T-helper 1 cell (primary cell): ENCODE data around the gene TRMT11.
"Not testable (repeated sequence)": the region's sequence is repeated elsewhere in the genome, so short reads cannot be mapped to it uniquely, and the experiment has no call there.

Experiments
- DNase-seq, 5 donors: peaks; one replicate each; pipeline ENCODE4 v3.0.0-alpha.2; 2012 to 2020

The TRMT11 gene

GRCh38 chr6:126048635-126049034 lies 62.3 kb downstream of the TRMT11 start:
- no peak for DNase-seq

DNA sequence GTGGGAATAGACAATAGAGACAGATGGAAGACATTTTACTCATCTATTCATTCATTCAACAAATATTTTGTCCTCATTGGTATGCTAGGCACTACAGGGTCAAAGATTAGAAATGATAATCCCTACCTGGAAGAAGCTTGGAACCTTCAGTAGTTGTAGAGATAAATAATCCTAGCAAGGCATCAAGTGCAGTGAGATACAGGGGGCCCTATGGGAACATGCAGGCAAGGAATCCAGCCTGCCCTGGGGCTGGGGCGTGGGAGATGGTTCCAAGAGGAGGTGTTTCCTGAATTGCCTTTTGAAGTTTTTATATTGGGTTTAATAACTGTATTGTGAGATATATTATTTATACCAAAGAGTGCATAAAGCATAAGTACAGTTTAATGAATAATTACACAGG lies 64.5 kb downstream of the TRMT11 start:
- no peak for DNase-seq

DNA sequence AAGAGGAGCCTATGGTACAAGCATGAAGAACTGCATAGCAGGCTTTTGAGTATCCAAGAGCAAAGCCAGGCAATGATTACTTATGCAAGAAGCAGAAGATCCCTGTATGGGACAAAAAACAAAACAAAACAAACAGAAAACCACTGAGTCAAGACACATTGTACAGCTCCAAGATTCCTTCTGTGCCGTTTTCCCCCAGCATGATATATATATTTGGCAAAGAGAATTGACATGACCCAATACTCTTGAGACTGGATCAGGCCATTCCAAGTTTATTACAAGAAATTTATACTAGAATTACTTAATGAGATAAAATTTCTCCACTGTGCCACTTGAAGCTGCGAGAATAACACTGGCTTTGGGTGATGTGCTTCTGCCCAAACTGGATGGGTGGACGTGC lies 65.5 kb downstream of the TRMT11 start:
- no peak for DNase-seq

DNA sequence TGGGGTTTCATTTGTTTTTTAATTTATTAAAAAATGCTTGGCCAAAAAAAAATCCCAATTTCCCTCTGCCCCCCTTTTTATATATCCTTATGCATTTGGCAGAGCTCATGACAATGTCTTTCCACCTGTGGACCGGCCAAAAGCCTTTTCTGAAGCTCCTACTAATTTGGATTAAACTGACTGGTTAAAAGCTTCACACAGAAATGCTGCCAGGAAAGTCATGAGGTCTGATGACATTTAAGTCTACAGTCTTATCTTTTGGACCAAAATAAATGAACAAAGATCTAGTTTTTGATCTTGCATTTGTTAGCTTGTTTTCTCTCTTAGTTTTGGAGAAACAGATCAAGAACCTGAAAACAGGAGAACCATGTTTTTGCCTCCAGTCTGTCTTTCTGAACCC lies 66.1 kb downstream of the TRMT11 start:
- no peak for DNase-seq

- DNase-seq = no peak
Measured at GRCh38 chr6:126054258-126054702, 67.9 kb downstream of the TRMT11 start.

GRCh38 chr6:126054802-126055201 lies 68.5 kb downstream of the TRMT11 start:
- DNase-seq = no peak

DNA sequence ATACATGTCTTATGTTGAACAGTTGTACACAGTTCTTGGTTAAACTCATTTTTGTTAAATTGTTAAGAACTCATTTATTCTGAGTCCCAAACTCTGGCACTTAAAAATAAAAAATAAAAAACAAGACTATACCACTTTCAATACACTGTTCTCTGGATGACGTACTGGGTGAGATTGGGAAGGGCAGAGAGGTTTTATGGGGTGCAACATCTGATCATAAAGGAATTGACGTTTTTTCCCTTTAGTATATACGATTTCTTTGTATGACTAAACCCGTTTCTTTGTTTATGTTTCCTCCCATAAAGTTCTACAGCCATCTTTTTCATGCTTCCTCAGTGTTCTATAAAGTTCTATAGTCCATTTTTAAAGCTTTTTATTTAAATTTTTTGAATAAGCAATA lies 69.1 kb downstream of the TRMT11 start:
- DNase-seq = no peak

GRCh38 chr6:126056355-126057004 lies 70.1 kb downstream of the TRMT11 start:
- no peak for DNase-seq

DNA sequence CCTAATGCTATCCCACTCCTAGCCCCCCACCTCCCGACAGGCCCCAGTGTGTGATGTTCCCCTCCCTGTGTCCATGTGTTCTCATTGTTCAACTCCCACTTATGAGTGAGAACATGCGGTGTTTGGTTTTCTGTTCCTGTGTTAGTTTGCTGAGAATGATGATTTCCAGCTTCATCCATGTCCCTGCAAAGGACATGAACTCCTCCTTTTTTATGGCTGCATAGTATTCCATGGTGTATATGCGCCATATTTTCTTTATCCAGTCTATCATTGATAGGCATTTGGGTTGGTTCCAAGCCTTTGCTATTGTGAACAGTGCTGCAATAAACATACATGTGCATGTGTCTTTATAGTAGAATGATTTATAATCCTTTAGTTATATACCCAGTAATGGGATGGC lies 71.7 kb downstream of the TRMT11 start:
- not testable (repeated sequence) for DNase-seq

GRCh38 chr6:126060400-126060799 lies 74.1 kb downstream of the TRMT11 start:
- DNase-seq = no peak

DNA sequence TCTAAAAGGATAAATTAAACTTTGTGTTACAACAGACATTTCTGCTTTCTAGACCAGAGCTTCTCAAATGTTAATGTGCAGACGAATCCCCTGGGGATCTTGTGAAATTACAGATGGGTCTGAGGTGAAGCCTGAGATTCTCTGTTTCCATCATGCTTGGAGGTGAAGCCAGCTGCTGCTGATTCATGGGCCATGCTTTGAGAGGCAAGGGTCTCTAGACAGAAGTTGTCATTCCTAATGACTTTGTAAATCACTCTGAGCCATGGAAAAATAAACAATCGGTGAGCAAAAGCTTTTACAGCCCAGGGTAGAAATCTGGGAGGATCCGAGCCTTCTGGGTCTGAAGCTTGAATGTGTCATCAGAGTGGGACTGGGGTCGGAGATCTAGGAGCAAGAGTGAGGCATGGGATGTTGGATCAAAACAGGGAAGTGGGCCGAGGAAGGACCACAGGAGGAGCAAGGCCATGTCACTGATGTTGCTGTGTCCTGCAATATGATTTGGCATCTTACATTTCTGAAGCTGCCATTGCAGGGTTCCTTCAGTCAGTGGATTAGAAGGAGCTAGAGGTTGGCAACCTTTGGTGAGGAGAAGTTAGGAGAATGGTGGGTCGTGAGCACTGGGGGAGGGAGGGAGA lies 77.3 kb downstream of the TRMT11 start:
- no peak for DNase-seq

GRCh38 chr6:126064257-126064747 lies 78.0 kb downstream of the TRMT11 start:
- DNase-seq = no peak

GRCh38 chr6:126064748-126065401 lies 78.5 kb downstream of the TRMT11 start:
- DNase-seq = no peak

DNA sequence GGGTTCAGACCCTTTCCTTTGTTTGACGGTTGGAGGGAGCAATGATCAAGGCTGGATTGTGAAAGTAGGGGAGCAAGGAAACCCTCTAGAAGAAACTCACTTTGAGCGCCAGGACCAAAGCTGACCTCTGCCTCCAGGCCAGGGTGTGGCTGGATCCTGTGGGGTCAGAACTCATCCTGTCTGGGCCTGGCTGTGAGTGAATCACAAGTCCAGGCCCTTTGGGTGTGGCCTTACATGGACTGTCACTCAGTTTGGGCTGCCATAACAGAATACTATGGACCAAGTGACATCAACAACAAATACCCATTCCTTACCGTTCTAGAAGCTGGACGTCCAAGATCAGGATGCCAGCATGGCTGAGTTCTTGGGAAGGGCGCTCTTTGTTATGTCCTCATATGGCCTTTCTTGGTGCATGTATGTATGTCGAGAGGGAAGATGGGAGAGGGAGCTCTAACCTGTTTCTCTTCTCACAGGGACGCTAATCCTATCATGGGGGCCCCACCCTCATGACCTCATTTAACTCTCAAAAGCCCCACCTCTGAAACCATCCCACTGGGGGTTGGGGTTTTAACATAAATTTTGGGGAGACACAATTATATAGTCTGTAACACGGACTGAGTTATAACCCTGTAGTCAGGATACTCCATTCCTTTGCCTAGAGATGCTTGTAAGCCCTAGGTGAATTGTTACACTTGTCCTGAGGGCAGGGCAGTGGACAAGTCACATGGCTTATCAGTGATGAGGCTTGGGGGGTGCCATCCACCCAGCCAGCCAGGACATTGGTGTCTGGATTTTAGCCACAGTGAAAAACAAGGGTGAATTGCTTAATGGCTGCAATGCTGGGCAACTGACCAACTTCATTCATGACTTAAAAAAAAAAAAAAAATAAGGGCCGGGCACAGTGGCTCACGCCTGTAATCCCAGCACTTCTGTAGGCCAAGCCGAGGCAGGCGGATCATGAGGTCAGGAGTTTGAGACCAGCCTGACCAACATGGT lies 80.0 kb downstream of the TRMT11 start:
- DNase-seq = no peak

DNA sequence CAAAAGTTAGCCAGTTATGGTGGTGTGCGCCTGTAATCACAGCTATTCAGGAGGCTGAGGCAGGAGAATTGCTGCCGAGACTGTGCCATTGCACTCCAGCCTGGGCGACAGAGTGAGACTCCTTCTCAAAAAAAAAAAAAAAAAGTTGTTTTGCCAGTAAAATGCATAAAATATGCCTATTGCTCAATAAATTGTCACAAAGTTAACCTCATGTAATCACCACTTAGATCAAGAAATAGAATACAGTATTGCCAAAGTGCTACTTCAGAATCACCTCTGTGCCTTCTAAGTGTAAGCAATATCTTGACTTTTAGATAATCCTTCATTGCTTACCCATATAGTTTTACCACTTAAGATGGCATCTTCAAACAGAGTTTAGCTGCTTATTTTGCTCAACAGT lies 80.7 kb downstream of the TRMT11 start:
- DNase-seq = no peak

GRCh38 chr6:126069449-126069848 lies 83.1 kb downstream of the TRMT11 start:
- DNase-seq = no peak

DNA sequence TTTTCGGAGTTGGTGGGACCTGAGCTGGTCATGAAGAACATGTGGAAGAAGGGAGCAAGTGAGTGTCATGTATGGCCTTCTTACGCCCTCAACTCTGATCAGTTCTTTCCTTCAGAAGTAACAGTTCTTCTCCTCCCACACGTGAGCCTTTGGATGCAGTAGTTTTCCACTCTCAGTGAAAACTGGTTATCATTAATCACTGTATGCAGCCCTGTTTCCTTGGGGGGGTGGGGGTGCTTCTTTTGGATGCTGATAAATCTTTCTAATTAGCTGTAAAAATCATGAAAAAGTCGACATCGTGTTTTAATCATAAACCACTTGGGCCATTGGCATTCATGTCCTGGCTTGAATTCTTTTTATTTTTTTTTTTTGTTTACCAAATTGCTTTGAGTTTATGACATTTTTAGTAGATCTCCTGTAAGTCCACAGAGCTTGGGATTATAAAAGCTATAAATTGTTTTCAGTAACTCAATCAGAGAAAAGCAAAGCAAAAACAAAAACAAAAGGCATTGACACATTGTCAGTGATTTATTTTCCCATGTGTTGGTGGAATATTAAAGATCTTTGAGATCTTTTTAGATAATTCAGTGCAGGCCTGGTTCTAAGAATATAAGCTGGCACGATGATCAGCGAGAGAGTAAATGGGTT lies 84.8 kb downstream of the TRMT11 start:
- no peak for DNase-seq

DNA sequence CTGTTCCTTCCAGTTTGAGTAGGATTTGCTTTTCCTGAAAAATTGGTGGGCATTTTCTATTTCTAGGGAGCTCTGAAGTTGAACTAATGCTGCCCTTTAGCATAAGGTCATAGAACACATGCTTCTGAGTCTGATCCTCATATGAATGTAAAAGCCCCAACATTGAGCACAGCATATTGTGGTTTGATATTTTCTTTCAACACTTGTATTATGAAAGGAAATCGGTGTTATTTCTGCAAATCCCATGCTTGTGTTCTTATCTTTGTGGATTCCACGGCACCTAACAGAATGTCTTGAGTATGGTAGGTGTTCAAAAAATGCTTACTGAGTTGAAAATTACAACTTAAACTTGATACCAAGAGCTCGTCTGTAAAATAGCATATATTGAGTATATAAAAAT lies 85.8 kb downstream of the TRMT11 start:
- DNase-seq = no peak

DNA sequence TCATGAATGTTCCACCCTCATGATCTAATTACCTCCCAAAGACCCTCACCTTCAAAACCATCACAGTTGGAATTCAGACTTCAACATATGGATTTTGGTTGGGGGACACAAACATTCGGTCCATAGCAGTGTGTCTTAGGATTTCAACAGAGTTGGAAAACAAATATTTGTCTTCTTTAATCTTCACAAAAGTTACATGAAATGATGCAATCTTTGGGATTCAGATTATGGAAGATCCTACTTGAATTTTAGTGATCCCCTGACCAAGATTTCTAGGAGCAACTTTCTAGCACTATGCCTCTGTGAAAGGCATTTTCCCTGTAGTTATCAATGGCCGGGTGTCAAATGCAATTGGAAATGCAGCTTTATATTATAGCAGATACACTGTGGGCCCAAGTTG lies 86.5 kb downstream of the TRMT11 start:
- DNase-seq = no peak

DNA sequence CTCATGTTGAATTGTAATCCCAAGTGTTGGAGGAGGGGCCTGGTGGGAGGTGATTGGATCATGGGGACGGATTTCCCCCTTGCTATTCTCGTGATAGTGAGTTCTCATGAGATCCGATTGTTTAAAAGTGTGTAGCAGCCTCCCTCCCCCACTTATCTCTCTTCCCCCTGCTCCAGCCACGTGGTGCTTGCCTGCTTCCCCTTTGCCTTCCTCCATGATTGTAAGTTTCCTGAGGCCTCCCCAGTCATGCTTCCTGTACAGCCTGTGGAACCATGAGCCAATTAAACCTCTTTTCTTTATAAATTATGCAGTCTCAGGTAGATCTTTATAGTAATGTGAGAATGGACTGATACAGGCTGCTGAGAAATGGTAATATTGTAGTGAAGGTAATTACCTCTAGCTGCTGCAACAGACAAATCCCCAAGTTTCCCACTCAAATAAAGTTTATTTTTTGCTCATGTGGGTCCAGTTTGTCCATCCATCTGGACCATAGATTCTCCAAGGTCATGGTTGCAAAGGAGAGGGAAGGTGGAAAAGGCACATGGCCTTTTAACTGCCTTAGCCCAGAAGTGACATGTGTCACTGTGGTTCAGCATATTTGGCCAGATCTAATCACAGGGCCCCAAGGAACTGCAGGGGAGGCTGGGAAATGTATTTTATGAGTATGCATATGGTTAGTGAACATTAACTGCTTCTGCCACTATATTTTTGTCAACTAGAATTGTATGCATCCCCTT lies 89.2 kb downstream of the TRMT11 start:
- no peak for DNase-seq

GRCh38 chr6:126076992-126077664 lies 90.8 kb downstream of the TRMT11 start:
- no peak for DNase-seq
